ENCODE results near the gene GHR.

GHR gene

DNA sequence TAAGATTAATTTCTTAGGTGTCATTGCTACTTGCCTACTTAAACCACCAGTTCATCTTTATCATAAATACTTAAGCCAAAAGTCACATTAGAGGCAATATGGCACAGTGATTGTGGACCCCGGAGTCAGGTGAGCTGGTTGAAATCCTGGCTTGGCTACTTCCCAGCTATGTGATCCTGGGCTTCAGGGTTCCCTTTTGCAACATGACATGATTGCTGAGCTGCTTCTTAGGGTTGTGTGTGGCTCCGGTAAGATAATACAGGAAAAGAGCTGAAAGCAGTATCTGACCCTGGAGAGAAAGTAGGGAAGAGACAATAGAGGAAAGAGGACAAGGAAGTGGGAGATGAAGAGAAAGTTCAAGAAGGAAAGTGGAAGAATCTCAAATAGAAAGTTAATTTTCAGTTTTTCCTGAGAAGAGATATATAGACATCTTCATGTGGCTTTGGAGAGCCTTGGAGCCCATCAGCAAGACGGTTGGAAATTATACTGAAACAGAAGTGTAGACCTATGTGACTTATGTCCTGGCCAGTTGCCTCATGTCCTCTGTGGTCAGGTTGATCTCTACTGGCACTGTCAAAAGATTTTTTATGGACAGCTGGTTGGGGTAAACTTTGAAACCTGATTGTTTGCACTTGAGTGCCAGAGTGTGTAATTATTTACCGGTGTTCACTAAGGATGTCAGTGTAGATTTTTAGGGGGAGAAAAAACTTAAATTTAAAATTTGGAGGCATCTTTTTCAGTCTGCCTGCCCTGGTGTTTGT lies 93.2 kb downstream of the GHR start:
- no peak for DNase-seq

DNA sequence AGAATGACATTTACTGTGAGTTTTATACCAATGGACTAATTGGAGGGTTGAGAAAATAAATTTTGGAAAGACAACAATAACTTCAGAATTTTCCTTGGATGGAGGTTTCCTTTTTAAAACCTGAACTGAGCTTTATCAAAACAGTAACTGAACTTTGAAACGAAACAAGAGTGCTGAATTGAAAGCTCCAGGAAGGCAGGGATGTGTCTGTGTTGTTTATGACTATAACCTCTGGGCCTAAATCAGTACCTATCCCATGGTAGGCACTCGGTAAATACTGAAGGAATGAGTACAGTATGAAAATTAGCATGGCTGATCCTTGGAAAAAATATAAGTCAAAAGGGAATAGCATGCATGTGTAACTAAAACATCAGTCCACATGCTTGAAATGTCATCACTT lies 93.9 kb downstream of the GHR start:
- no peak for DNase-seq

DNA sequence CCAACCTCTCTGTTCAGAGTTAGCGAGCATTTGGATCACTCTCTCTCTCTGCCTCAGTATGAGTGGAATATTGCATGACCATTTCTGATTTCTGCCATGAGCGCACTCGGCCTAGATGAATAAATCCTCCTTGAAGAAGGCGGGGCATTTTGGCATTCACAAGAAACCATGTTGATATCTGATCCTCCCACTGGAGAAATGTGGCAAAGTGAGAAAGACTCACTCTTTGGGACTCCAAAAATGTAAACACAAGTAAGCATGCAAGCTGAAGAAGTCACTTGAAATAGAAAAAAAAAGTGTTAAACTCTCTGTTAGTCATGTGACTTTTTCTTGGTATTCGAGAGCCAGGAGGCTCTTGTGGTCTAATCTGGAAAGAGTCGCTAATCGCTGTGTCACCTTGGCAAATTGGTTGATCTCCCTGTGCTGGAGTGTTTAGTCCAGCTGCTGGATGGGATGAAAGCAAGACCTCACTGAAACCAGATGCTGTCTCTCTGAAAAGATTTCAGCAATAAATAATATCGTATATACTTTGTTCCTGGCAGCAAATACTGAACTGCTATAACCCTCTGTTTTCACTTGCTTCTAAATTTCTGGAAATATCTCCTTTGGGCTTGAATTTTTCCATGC lies 95.5 kb downstream of the GHR start:
- DNase-seq = peak; percentile 6

DNA sequence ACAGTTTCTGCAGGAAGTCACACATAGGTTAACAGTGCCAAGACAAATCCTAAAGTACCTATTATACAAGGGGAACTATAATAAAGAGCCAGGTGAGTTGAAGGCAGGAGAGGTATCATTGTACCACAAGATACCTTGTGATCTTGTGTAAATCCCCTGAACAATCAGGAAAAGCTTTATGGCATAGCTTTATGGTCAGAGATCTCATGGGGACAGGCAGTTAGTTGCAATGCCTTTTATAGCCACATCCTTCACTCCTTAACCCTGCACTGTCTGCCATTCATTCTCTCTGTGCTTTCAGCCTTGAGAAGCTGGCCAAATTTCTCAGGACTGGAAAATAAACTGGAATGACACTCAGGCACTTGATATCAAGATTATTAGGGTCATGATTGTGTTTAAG lies 97.0 kb downstream of the GHR start:
- no peak for DNase-seq

DNA sequence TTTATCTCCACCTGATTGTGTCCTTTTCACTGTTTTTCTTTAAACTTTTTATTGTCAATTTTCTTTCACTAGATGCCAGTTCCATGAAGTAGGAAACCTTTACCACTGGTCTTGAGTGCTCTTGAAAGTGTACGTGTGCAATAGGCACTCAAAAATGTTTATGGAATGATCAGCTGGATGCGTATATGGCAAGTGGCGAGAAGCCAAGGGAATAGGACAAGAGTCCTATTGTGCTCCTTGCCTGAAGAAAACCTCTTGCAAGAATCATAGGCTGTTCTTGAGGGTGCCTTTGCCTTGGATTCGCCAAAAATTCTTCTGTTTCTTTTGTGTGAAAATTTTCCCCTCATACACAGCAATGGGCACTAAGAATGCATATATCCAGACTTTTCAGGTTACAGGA lies 97.7 kb downstream of the GHR start:
- DNase-seq = no peak

DNA sequence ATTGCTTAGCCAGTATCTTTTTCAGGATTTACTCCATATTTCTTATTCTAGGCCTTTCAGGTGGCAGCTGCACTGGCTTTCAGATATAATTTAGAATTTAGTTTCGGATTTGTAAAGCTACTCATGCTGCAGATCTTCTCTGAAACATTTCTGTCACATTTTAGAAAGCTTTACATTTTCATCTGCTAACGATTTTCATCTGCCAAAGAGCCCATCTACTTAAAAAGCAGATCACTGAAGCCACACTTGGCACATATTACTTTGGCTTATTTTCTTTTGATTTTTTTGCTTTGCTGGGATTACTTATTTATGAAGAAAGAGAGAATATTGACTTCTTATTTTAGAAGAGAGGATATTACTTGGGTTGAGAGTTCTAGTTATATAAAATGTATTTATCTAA lies 98.2 kb downstream of the GHR start:
- DNase-seq = no peak

DNA sequence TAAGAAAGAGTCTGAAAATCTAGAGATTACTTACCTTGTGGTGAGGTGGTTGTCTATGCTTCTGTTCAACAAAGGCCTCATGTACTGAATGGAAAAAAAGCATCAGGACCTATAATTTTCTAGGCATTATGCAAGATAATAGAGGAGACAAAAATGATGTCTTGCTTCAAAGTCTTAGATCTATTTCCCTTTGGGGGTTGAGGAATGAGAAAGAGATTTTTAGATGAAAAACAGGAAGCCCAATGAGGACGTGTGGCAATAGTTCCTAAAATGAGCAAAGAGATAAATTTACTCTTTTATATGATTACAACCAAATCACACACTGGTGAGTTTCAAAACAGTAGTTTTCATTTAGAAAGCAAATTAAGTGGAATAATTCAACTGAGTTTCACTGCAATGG lies 99.5 kb downstream of the GHR start:
- no peak for DNase-seq

DNA sequence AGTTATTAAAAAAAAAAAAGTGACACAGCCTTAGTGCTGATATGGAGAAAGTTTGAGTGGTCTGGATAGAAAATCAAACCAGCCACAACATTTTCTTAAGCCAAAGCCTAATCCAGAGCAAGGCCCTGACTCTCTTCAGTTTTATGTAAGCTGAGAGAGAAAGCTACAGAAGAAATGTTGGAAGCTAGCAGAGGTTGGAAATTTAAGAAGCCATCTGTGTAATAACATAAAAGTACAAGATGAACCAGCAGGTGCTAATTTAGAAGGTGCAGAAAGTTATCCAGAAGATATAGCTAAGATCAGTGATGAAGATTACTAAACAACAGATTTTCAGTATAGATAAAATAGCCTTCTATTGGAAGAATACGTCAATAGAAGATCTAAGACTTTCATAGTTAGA lies 102.9 kb downstream of the GHR start:
- no peak for DNase-seq

DNA sequence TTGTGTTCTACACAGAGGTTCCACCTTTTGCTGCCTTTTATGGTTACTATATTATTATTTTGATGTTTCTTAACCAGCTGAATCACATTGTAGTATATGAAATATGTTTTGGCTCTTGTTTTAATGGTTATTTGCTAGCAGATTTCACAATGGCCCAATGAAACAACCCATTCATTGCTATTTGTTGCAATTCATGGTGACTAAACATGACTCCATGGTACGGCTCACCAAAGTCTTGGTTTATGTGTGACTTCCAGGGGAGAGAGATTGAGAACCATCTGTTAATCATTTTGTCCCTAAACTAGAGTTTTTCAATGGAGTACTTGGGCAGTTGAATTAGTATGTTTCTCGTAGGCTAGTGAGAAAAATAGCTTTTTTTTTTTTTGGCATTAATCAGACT lies 108.4 kb downstream of the GHR start:
- DNase-seq = no peak

DNA sequence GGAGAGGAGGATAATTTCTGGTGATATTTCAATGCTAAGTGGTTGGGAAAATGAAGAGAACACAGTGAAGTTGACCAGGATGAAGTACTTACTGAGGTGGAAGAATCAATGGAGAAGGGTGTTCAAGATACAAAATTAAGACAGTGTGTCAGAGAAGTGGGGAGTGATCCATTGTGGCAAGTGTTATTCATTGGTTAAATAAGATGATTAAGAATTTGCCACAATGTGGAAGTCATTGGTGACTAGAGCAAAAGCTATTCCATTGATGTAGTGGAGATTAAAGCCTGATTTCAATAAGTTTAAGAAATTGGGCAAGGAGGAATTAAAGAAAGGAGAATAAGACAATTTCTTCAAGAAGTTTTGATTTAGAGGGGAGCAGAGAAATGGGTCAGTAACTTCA lies 118.9 kb downstream of the GHR start:
- DNase-seq = no peak

DNA sequence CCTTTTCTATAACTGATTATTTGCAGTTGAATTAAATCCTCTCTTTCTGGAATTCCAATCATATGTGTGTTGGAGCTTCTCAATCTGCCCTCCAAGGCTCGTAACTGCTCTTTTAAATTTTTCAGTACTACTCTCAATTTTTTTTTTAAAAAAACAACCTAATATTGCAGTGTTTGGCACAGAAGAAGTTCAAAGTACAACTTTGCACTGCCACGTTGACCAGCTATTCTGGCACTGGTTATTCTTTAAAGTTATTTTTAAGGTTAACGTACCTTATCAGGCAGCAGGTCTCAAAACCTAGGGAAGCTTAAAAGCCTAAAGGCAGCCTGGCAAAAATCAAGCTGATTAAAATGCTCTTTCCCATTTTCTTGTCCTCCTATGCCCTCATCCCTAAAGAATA lies 120.5 kb downstream of the GHR start:
- DNase-seq = no peak

DNA sequence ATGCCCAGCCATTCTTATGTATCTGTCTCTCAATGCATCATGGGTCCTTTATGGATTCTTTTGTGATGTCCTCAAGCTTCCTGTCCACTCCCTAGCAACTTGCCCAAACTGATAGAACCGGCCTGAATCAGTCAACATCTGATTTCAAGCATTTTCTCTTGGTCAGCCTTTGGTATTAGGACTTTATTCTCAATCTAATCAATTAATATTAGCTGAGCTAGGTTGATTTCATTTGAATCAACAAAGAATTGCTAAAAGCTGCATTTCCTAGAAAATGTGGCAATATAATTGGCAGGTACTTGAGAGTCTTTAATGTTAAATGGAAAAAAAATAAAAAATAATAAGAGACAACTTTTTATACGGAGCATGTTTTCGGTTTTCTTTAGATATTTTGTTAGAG lies 121.8 kb downstream of the GHR start:
- DNase-seq = no peak

DNA sequence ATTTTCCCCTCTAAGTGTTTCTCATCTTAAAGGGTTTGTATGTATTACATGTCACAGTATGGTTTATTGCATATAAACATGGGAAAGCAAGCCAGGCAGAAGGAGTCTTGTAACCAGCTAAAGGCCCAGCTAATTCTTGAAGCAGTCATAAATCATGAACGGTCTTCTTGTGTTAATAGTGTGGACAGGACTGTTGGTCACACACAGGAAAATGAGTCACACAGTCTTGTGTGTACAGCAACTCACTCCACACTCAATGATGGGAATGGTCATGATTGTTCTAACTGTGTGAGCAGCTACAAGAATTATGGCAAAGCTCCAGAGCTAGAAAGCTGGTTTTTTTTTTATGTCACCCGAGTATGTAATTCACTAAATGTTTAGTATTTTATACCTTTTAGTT lies 123.9 kb downstream of the GHR start:
- peak; percentile 87 for DNase-seq

DNA sequence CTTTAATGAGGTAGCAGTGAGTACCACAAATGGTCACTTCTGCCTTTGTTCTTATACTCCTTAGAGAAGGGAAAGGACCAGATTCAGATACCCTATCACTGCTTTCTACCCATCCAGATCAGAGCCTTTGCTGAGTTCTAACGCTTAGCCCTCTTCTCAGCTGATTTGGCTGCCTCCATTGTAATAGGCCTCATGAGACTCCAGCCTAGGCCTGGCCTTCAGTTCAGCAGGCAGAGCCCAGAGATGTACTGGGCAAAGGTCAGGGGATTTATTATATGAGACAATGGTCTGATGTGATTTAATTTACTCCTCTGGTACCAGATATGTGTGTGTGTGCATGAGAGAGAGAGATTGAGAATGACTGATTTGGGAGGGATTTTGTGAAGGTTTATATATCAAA lies 124.7 kb downstream of the GHR start:
- no peak for DNase-seq

DNA sequence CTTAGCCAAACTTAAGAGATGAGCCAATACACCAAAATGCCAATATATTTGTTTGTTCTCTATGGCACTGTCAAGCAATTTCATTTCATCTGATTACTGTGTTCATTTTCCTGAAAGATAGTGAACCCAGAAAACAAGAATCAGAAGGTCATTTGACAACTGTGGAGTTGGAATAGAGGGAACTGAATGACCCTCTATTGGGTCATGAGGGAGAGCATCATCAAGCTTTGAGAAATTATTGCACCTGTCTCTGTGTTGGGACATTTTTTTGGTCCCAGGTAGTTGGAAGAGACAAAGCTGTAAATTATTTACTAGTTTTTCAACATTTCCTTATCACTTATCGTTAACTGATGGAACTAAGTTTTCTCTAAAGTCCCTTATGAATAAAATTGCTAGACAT lies 129.4 kb downstream of the GHR start:
- DNase-seq = no peak

DNA sequence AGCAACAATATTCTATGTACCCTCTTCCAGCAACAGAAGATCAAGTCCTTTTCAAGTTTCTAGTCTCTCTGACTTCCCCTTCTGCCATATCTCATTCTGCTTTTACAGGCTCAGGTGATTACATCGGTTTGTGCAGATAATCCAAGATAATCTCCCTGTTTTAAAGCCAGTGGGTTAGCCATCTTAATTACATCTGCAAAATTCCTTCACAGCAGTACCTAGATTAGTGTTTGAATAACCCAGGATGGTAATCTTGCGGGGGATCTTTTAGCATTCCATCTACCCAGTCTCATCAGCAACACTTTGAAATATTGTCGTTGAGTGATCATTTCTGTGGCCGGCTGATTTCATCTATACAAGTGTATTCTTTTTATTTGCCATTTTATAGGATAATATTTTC lies 130.2 kb downstream of the GHR start:
- no peak for DNase-seq

DNA sequence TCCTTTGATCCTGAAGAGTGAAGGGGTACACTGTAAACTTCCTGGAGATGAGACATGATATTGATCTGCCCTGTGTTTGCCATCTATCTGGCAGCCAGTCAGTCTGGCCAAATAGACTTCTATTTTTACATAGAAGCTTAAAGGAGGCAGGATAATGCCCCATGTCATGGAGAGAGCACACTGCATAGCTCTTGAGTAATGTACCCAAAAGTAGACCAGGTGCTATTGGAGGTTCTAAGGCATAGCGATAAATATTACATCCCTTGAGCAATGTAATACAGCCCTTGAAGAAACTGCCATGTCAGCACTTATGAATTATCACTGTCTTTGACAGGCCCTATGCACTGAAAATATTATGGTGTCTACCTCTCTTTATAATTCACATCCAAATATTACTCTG lies 131.8 kb downstream of the GHR start:
- no peak for DNase-seq

DNA sequence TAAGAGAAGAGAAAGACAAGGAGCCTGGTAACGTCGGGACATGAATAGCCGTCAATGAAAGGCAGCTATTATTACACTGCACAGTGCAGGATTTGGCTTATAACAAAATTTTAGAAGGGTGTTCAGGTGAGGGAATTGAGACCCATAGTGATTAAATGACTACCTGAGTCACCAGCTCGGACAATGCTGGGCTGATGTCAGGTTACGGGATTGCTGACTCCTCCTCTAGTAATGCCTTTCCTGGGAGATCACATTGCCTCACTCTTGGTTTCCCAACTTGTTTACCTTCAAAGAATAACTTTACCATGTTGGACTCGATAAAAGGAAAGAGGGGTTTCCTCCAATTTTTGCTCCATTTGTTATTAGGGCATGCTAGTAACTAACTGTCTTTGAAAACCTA lies 132.6 kb downstream of the GHR start:
- DNase-seq = no peak

DNA sequence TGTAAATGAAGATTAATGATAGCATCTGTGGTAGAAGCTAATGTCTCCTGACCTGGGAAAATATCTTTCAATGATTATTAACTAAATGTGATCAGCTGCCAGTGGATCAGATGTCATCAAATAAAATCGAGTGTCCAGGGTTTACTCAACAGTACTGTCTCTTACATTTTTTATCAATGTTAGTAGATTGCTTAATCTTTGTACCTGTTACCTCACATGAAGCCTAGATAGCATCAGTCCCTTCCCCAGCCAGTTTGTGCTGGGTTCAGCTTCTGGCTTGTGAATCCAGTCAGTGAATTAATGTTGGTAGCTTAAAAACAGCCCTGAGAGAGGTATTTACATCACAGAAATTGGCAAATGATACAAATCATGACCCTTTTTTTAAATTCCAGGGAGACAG lies 134.4 kb downstream of the GHR start:
- DNase-seq = no peak

DNA sequence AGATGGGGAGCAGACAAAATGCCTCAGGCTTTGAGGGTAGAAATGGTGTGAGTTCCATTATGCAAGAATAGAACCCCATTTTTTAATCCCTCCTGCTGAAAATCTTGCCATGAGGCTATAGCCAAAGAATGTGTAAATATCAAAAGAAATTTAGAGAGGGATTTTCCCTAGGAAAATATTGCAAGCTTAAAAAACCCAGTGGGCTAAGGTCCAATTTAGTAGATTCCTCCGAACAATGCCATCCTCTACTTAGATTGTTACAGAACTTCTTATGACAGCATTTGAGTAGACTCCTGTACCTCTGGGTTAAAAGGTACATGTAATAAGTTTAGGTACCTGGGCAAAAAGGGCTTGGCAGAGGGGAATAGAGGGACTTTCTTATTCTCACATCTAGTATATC lies 138.4 kb downstream of the GHR start:
- no peak for DNase-seq

DNA sequence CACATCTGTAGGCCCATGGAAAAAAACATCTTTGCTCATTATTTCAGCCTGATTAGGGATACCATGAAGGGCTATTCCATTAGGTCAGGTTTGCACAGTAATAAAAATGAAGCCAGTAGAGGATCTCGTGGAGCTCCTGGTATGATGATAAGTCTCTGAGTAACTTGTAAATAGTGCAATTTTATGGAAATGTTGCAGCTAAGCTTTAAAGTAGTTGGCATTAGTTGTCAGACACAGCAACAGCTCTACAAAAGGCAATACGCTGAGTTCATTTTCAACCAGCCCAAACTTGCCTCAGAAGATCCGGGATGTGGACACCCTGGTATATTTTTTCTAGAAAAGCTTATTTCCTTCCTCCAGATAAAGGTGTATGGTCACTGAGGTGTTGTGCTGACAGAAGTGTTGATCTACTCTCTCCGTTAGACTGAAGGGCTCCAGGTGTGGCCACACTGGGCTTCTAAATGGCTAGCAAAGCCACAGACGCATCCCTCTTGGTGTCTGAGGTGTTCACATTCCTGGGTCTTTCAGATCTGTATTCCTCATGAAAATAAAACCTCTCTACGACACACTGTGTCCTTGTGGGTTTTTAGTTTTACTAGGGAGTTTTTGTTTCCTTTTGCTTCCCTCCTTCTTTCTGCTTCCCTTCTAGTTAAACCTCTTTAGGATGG lies 141.6 kb downstream of the GHR start:
- no peak for DNase-seq

DNA sequence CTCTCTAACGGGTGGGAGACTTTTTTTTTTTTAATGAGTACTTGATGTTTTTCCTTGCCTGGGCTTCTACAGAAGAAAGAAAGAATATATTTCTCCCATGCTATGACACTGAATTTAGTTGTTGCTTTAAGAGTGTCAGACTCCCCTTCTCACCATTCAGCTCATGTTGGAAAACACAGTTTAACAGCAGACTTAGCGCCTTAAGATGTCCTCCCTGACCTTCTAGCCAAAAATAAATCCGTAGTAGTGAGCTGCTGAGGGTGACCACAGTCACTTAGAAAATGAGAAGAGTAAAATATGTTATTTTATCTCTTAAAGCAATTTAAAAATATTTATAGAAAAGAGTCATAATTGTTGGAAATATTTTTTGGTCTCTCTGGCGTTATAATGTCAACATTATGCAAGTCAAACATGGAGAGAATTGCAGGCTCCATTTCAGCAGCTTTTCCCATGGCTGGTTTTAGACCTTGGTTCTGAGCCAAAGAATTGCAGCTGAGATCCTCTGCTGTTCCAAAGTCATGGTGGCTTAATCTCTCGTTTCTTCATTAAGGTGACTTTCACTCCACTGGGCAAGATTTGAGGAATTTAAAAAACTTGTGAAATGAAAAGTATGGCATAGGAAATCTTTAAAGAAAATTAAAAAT lies 143.5 kb downstream of the GHR start:
- peak; percentile 41 for DNase-seq

DNA sequence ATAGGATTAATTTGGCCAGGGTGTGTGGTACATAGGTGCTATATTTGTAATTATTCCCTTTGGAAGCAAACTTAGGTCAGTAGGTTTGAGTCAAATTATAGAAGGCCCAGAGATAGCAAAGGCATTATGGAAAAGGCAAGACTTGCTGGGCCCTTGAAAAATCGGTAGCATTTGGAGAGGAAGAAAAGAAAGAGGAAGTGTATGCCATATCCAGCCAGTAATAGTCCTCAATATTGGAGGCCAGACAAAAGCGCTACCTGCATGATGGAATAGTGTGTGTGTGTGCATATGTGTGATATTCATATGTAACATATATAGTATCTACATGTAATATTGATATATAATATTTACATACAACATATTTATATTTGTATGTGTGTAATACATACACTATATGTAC lies 146.1 kb downstream of the GHR start:
- no peak for DNase-seq

All from fibroblast of skin of abdomen (primary cell).